H1 (cell line): Measurements from ENCODE around the gene BCLAF3. TPM values are rescaled to one million over a fixed set of nuclear protein-coding genes. Genes with fewer than 3 reads are reported as not detected.

Source experiments
- CTCF ChIA-PET: fragments of 300-600 bp; sonication (Branson Sonifier 250); formaldehyde crosslinking; loops from one replicate; lab custom pipeline; 2021; ENCODE audit not compliant: partially characterized antibody; lab: Charles Lee
- POLR2A ChIA-PET: fragments of 300-600 bp; sonication (Branson Sonifier 250); formaldehyde crosslinking; loops from one replicate; lab custom pipeline; 2021; ENCODE audit warnings: inconsistent platforms; ENCODE audit not compliant: partially characterized antibody; lab: Charles Lee
- DNase-seq, 2 experiments: peaks; one replicate each; pipeline versions ENCODE4 v3.0.0 to v3.0.0-alpha.2; 2010 to 2022; ENCODE audit warnings: low spot score in 2 of 2, low read depth in 1 of 2, mixed read lengths in 1 of 2
- FAIRE-seq: peaks from 2 replicates; lab custom pipeline; 2011; peaks lifted over from hg19 to GRCh38; lab: Jason Lieb, UNC
- H2AFZ ChIP-seq: 2 replicates; pipeline ENCODE4 v1.8.1; 2012; ENCODE audit warnings: low read length, inconsistent platforms
- H2AK5ac ChIP-seq: 2 replicates; pipeline ENCODE4 v1.6.1; 2013; ENCODE audit warnings: low read depth, low read length
- H2BK120ac ChIP-seq: replicated peaks from 2 replicates; pipeline ENCODE3; 2013; ENCODE audit warnings: low read depth, low read length, inconsistent platforms
- H2BK12ac ChIP-seq: 2 replicates; pipeline ENCODE4 v1.6.1; 2013; ENCODE audit warnings: low read depth, low read length
- H2BK15ac ChIP-seq: 2 replicates; pipeline ENCODE4 v1.6.1; 2013; ENCODE audit warnings: low read length
- H2BK20ac ChIP-seq: 2 replicates; pipeline ENCODE4 v1.6.1; 2013; ENCODE audit warnings: low read length
- H2BK5ac ChIP-seq: 2 replicates; pipeline ENCODE4 v1.6.1; 2013; ENCODE audit warnings: low read depth, low read length
- H3K14ac ChIP-seq: 2 replicates; pipeline ENCODE4 v1.6.1; 2013; ENCODE audit warnings: inconsistent platforms; ENCODE audit not compliant: insufficient read length
- H3K18ac ChIP-seq: 2 replicates; pipeline ENCODE4 v1.6.1; 2013; ENCODE audit warnings: low read length; ENCODE audit errors: extremely low read depth
- H3K23ac ChIP-seq: 2 replicates; pipeline ENCODE4 v1.6.1; 2013; ENCODE audit warnings: inconsistent platforms; ENCODE audit not compliant: insufficient read length
- H3K23me2 ChIP-seq: 2 replicates; pipeline ENCODE4 v1.6.1; 2013; ENCODE audit warnings: low read depth, low read length
- H3K27ac ChIP-seq: 2 replicates; pipeline ENCODE4 v1.6.1; 2011; ENCODE audit warnings: low read depth, low read length, inconsistent platforms
- H3K27me3 ChIP-seq, 4 experiments: replicated peaks in 1 of 4; 1 replicate in 1 of 4; 2 replicates in 3 of 4; pipeline versions ENCODE4 v1.6.1 to v1.8.1; 2011 to 2013; ENCODE audit warnings: low read length in 3 of 4, mild to moderate bottlenecking in 3 of 4, inconsistent platforms in 2 of 4, mixed read lengths in 2 of 4, moderate library complexity in 1 of 4; ENCODE audit not compliant: control insufficient read depth in 3 of 4, insufficient read depth in 3 of 4; ENCODE audit errors: extremely low read depth in 1 of 4
- H3K36me3 ChIP-seq, 4 experiments: 2 replicates each; pipeline versions ENCODE4 v1.6.1 to v1.8.1; 2011 to 2013; ENCODE audit warnings: mild to moderate bottlenecking in 4 of 4, low read length in 3 of 4, moderate library complexity in 2 of 4, control low read depth in 1 of 4, inconsistent platforms in 1 of 4; ENCODE audit not compliant: insufficient read depth in 4 of 4, control insufficient read depth in 2 of 4
- H3K4ac ChIP-seq: replicated peaks from 2 replicates; pipeline ENCODE3; 2013; ENCODE audit warnings: low read length, low read depth, mixed read lengths, inconsistent platforms; ENCODE audit not compliant: insufficient read length
- H3K4me1 ChIP-seq, 4 experiments: replicated peaks in 1 of 4; 1 replicate in 1 of 4; 2 replicates in 3 of 4; pipeline versions ENCODE4 v1.6.1 to v1.8.1; 2011 to 2013; ENCODE audit warnings: low read length in 3 of 4, inconsistent platforms in 2 of 4, mixed read lengths in 1 of 4; ENCODE audit not compliant: insufficient read depth in 4 of 4, control insufficient read depth in 3 of 4
- H3K4me2 ChIP-seq, 2 experiments: 2 replicates each; pipeline versions ENCODE4 v1.6.1 to v1.8.1; 2011 to 2013; ENCODE audit warnings: low read depth in 2 of 2, low read length in 2 of 2, control low read depth in 1 of 2, inconsistent platforms in 1 of 2, mild to moderate bottlenecking in 1 of 2; ENCODE audit not compliant: insufficient read depth in 1 of 2
- H3K4me3 ChIP-seq, 4 experiments: fragments of 200-600, 300-600 bp in 1 of 4; sonication (generic), shearing (Covaris generic), sonication (Bioruptor Twin) in 1 of 4; 2 replicates each; pipeline versions ENCODE4 v1.5.1 to v1.8.1; 2011 to 2016; ENCODE audit warnings: low read length in 4 of 4, low read depth in 3 of 4, control low read depth in 2 of 4, inconsistent platforms in 2 of 4, mild to moderate bottlenecking in 2 of 4, mixed read lengths in 1 of 4, moderate library complexity in 1 of 4; ENCODE audit not compliant: insufficient read depth in 2 of 4; ENCODE audit errors: extremely low read depth in 1 of 4
- H3K56ac ChIP-seq: replicated peaks from 2 replicates; pipeline ENCODE3; 2013; ENCODE audit warnings: low read depth, mild to moderate bottlenecking, mixed read lengths, low read length, inconsistent platforms; ENCODE audit not compliant: insufficient read length
- H3K79me1 ChIP-seq: 2 replicates; pipeline ENCODE4 v1.6.1; 2013; ENCODE audit warnings: low read depth, low read length, control low read depth
- H3K79me2 ChIP-seq, 2 experiments: 2 replicates each; pipeline versions ENCODE4 v1.6.1 to v1.8.1; 2012 to 2013; ENCODE audit warnings: low read length in 2 of 2, mild to moderate bottlenecking in 2 of 2, inconsistent platforms in 1 of 2; ENCODE audit not compliant: insufficient read depth in 2 of 2, control insufficient read depth in 1 of 2
- H3K9ac ChIP-seq, 4 experiments: replicated peaks in 1 of 4; 1 replicate in 1 of 4; 2 replicates in 3 of 4; pipeline versions ENCODE4 v1.6.1 to v1.8.1; 2011 to 2013; ENCODE audit warnings: low read depth in 3 of 4, low read length in 3 of 4, control low read depth in 2 of 4, mild to moderate bottlenecking in 2 of 4, moderate library complexity in 2 of 4, inconsistent platforms in 1 of 4; ENCODE audit errors: extremely low read depth in 1 of 4
- H3K9me3 ChIP-seq, 2 experiments: 2 replicates each; pipeline versions ENCODE4 v1.6.1 to v1.8.1; 2012 to 2013; ENCODE audit warnings: mild to moderate bottlenecking in 2 of 2, moderate library complexity in 2 of 2, control low read depth in 1 of 2, inconsistent platforms in 1 of 2, low read depth in 1 of 2, low read length in 1 of 2, mixed read lengths in 1 of 2; ENCODE audit not compliant: insufficient read depth in 2 of 2
- H4K20me1 ChIP-seq, 2 experiments: replicated peaks in 1 of 2; 2 replicates each; pipeline versions ENCODE3 to v1.8.1; 2011 to 2013; ENCODE audit warnings: inconsistent platforms in 2 of 2, low read length in 2 of 2, mild to moderate bottlenecking in 1 of 2; ENCODE audit not compliant: insufficient read depth in 2 of 2, control insufficient read depth in 1 of 2
- H4K5ac ChIP-seq: 2 replicates; pipeline ENCODE4 v1.6.1; 2013; ENCODE audit warnings: low read length, low read depth, mixed read lengths, inconsistent platforms; ENCODE audit not compliant: insufficient read length
- H4K8ac ChIP-seq: 2 replicates; pipeline ENCODE4 v1.8.0; 2013; ENCODE audit warnings: mild to moderate bottlenecking, moderate library complexity, low read length, inconsistent platforms; ENCODE audit not compliant: insufficient read depth; ENCODE audit errors: extremely low read depth
- H4K91ac ChIP-seq: replicated peaks from 2 replicates; pipeline ENCODE3; 2013; ENCODE audit warnings: low read length, mixed read lengths, inconsistent platforms; ENCODE audit not compliant: insufficient read length
- BCL11A ChIP-seq, 2 experiments: IDR thresholded peaks; one replicate each; pipeline ENCODE4 v1.6.1; 2011; ENCODE audit warnings: low read depth in 2 of 2, low read length in 2 of 2, mild to moderate bottlenecking in 2 of 2
- CEBPB ChIP-seq: IDR thresholded peaks from 2 replicates; pipeline ENCODE4 v1.6.1; 2012; ENCODE audit warnings: low read depth, low read length
- EGR1 ChIP-seq: IDR thresholded peaks from 2 replicates; pipeline ENCODE4 v1.6.1; 2011; ENCODE audit warnings: low read depth, low read length, borderline replicate concordance
- EP300 ChIP-seq, 2 experiments: IDR thresholded peaks; 1 replicate in 1 of 2; 2 replicates in 1 of 2; pipeline ENCODE4 v1.6.1; 2011 to 2012; ENCODE audit warnings: low read depth in 2 of 2, low read length in 2 of 2, mild to moderate bottlenecking in 2 of 2, borderline replicate concordance in 1 of 2, inconsistent platforms in 1 of 2, moderate library complexity in 1 of 2
- JUND ChIP-seq: IDR thresholded peaks from 2 replicates; pipeline ENCODE4 v1.6.1; 2011; ENCODE audit warnings: mild to moderate bottlenecking, improper control_type of control experiment, low read length
- MAFK ChIP-seq: IDR thresholded peaks from 2 replicates; pipeline ENCODE4 v1.6.1; 2012; ENCODE audit warnings: low read depth, mild to moderate bottlenecking, improper control_type of control experiment, low read length
- PHF8 ChIP-seq: fragments of 200-600 bp; sonication (generic); conservative IDR thresholded peaks from 2 replicates; pipeline ENCODE4 v1.7.1; 2012; ENCODE audit warnings: low read depth, mild to moderate bottlenecking, inconsistent platforms, low read length, moderate library complexity
- POLR2AphosphoS5 ChIP-seq: IDR thresholded peaks from 2 replicates; pipeline ENCODE4 v1.6.1; 2011; ENCODE audit warnings: low read depth, low read length
- RAD21 ChIP-seq, 2 experiments: IDR thresholded peaks in 1 of 2; conservative IDR thresholded peaks in 1 of 2; 2 replicates each; pipeline ENCODE4 v1.6.1; 2011; ENCODE audit warnings: low read depth in 2 of 2, low read length in 2 of 2, improper control_type of control experiment in 1 of 2, inconsistent platforms in 1 of 2, mild to moderate bottlenecking in 1 of 2, moderate library complexity in 1 of 2
- RNF2 ChIP-seq: fragments of 200-900, 300-1000 bp; sonication (generic); IDR thresholded peaks from 2 replicates; pipeline ENCODE4 v1.7.1; 2016; ENCODE audit warnings: borderline replicate concordance, low read depth, mild to moderate bottlenecking, antibody characterized with exemption, low read length; ENCODE audit not compliant: poor library complexity, severe bottlenecking; ENCODE audit errors: missing control alignments
- SP1 ChIP-seq: IDR thresholded peaks from 2 replicates; pipeline ENCODE4 v1.6.1; 2011; ENCODE audit warnings: low read depth, low read length
- TAF7 ChIP-seq: optimal IDR thresholded peaks from 2 replicates; pipeline ENCODE3; 2011; ENCODE audit warnings: low read depth, mild to moderate bottlenecking, inconsistent platforms, low read length, moderate library complexity, borderline replicate concordance
- polyA plus RNA-seq, 7 experiments: library from polyadenylated mRNA; depleted of rRNA in 3 of 7; stranded (reverse) in 5 of 7; unstranded in 2 of 7; fragments of >200 nt in 5 of 7; fragments of 200-250 nt in 2 of 7; gene quantifications; 1 replicate in 5 of 7; 2 replicates in 1 of 7; 4 replicates in 1 of 7; pipeline versions ENCODE4 v1.2.1 to v1.2.3, GENCODE V29; 2011 to 2013; ENCODE audit warnings: missing spikeins in 2 of 7, mixed read lengths in 2 of 7
- total RNA-seq: library from RNA; stranded (reverse); fragmentation: NEBNext Ultra II Directional; extraction: Animal tissue kit (Norgen Biotek cat#: 25700); gene quantifications from 2 replicates; pipeline ENCODE4 v1.2.1, GENCODE V29; 2021
- TF ChIP-seq, protein P1 (sequence below): IDR thresholded peaks from 2 replicates; pipeline ENCODE4 v1.6.1; 2012; ENCODE audit warnings: inconsistent platforms
- TF ChIP-seq, protein P2 (sequence below): IDR thresholded peaks from 2 replicates; pipeline ENCODE4 v1.6.1; 2012; ENCODE audit warnings: inconsistent platforms

BCLAF3 gene
- total and polyA plus RNA-seq, 2 of the 8 experiments (the other 6 are each of a cell fraction or from before 2014, with no cell fraction given), result 1.3 to 9.0 TPM

DNA sequence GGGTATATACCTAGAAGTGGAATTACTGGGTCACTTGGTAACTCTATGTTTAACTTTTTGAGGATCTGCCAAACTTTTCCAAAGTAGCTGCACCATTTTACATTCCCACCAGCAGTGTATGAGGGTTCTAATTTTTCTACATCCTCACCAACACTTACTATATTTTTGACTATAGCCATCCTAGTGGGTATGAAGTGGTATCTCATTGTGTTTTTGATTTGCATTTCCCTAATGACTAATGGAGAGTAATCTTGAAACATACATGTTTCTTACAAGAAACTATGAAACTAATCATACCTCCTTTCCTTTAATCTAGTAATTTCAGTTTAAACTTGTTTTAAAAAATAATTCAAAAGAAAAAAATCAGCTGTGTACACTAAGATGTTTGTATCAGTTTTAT is 17.9 kb downstream of the BCLAF3 start:
- FAIRE-seq (no peak), DNase-seq (no peak)
- H3K79me2 ChIP-seq, result no peaks in the 10 kb centered on the region
- TF ChIP-seq MAFK (no peak), SP1 (no peak), EGR1 (no peak), POLR2AphosphoS5 (no peak), RAD21 (IDR thresholded peaks at IDR 0.05 in 1 of 2, conservative IDR thresholded peaks at IDR 0.05 in 1 of 2; ENCODE audit: low read depth in 2 of 2, low read length in 2 of 2) (no peak), RNF2 (no peak), PHF8 (no peak), TAF7 (no peak), BCL11A (IDR thresholded peaks at IDR 0.05; ENCODE audit: low read depth in 2 of 2, low read length in 2 of 2) (no peak), CEBPB (no peak), EP300 (IDR thresholded peaks at IDR 0.05; ENCODE audit: borderline replicate concordance in 1 of 2, low read depth in 2 of 2, low read length in 2 of 2) (no peak), JUND (no peak)
- TF ChIP-seq, protein P1, sequence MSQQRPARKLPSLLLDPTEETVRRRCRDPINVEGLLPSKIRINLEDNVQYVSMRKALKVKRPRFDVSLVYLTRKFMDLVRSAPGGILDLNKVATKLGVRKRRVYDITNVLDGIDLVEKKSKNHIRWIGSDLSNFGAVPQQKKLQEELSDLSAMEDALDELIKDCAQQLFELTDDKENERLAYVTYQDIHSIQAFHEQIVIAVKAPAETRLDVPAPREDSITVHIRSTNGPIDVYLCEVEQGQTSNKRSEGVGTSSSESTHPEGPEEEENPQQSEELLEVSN, result no peak
- TF ChIP-seq, protein P2, sequence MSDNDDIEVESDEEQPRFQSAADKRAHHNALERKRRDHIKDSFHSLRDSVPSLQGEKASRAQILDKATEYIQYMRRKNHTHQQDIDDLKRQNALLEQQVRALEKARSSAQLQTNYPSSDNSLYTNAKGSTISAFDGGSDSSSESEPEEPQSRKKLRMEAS, result no peak

More for the DNA sequence above, 17.9 kb downstream of the BCLAF3 start:
- Histone ChIP-seq H3K56ac (no peak overlapping the region), H3K36me3 (no peaks in the 10 kb centered on the region), H3K9ac (no peak overlapping the region), H3K79me1 (no peaks in the 10 kb centered on the region), H3K27me3 (no peaks in the 10 kb centered on the region), H2AFZ (no peak overlapping the region), H3K9me3 (no peaks in the 10 kb centered on the region), H3K14ac (no peak overlapping the region), H3K4ac (no peak overlapping the region), H4K5ac (no peak overlapping the region), H3K4me3 (no peak overlapping the region), H4K20me1 (no peaks in the 10 kb centered on the region), H4K8ac (no peak overlapping the region), H2BK15ac (no peak overlapping the region), H3K23me2 (no peaks in the 10 kb centered on the region), H2BK5ac (no peak overlapping the region), H3K18ac (no peak overlapping the region), H3K27ac (no peak overlapping the region), H2AK5ac (no peak overlapping the region), H3K23ac (no peak overlapping the region), H2BK120ac (no peak overlapping the region), H2BK20ac (no peak overlapping the region), H3K4me2 (no peak overlapping the region), H3K4me1 (no peaks in the 10 kb centered on the region), H2BK12ac (no peak overlapping the region), H4K91ac (no peak overlapping the region)
- ChIA-PET CTCF (no interaction called here), POLR2A (no interaction called here)
